ENCODE results near the gene CEACAM5. TPM values are rescaled to one million over a fixed set of nuclear protein-coding genes. Genes with fewer than 3 reads are reported as not detected.

The CEACAM5 gene
- total and polyA plus RNA-seq, 4 donors = 0.02 TPM; not detected in 3

DNA sequence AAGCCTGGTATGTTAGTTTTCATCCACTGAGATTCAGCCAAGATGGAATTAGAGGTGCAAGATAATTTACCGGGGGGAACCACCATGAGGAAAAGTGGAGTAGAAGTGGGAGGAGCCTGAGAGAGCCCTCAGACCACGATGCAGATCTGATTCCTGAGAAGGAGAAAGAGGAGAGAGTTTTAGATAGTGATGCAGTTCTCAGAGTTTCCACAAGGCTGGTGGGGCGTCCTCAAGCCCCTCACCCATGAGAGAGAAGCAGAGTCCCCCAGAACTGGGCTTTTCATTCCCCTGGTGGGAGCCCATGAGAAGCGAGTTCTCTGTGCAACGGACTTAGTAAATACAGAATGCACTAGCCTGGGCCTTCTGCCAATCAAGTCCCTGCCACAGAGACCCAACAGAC lies 18.1 kb downstream of the CEACAM5 start:
- H3K36me3 ChIP-seq (ENCODE audit: control insufficient read depth in 4 of 4, insufficient read depth in 3 of 4, low read depth in 1 of 4, low read length in 3 of 4) = no peaks in the 10 kb centered on the region
- H3K9ac ChIP-seq (ENCODE audit: low read depth in 1 of 2, low read length in 2 of 2) = no peak overlapping the region
- TF ChIP-seq, protein P1, sequence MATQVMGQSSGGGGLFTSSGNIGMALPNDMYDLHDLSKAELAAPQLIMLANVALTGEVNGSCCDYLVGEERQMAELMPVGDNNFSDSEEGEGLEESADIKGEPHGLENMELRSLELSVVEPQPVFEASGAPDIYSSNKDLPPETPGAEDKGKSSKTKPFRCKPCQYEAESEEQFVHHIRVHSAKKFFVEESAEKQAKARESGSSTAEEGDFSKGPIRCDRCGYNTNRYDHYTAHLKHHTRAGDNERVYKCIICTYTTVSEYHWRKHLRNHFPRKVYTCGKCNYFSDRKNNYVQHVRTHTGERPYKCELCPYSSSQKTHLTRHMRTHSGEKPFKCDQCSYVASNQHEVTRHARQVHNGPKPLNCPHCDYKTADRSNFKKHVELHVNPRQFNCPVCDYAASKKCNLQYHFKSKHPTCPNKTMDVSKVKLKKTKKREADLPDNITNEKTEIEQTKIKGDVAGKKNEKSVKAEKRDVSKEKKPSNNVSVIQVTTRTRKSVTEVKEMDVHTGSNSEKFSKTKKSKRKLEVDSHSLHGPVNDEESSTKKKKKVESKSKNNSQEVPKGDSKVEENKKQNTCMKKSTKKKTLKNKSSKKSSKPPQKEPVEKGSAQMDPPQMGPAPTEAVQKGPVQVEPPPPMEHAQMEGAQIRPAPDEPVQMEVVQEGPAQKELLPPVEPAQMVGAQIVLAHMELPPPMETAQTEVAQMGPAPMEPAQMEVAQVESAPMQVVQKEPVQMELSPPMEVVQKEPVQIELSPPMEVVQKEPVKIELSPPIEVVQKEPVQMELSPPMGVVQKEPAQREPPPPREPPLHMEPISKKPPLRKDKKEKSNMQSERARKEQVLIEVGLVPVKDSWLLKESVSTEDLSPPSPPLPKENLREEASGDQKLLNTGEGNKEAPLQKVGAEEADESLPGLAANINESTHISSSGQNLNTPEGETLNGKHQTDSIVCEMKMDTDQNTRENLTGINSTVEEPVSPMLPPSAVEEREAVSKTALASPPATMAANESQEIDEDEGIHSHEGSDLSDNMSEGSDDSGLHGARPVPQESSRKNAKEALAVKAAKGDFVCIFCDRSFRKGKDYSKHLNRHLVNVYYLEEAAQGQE (IDR thresholded peaks at IDR 0.05) = no peak
- TF ChIP-seq HNF4G (IDR thresholded peaks at IDR 0.05) (no peak), RAD21 (IDR thresholded peaks at IDR 0.05) (no peak), JUND (IDR thresholded peaks at IDR 0.05) (no peak), RXRA (IDR thresholded peaks at IDR 0.05) (no peak), TAF1 (conservative IDR thresholded peaks at IDR 0.05) (no peak)
- TF ChIP-seq, protein P2, sequence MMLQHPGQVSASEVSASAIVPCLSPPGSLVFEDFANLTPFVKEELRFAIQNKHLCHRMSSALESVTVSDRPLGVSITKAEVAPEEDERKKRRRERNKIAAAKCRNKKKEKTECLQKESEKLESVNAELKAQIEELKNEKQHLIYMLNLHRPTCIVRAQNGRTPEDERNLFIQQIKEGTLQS (IDR thresholded peaks at IDR 0.05) = no peak
- no peaks in the 10 kb centered on the region for H3K4me1 ChIP-seq (ENCODE audit: control insufficient read depth in 4 of 4, insufficient read depth in 4 of 4, low read length in 3 of 4)
- no peak overlapping the region for H3K27ac ChIP-seq (ENCODE audit: low read depth in 1 of 2, low read length in 2 of 2)
- H3K4me3 ChIP-seq (ENCODE audit: low read depth in 1 of 3, low read length in 3 of 3) = no peak overlapping the region
- no peaks in the 10 kb centered on the region for H3K9me3 ChIP-seq (ENCODE audit: control insufficient read depth in 4 of 4, low read length in 3 of 4)
- no peak for DNase-seq (ENCODE audit: low spot score)
- WGBS = 30% methylated on average over 5 of the region's 5 CpGs
- peaks cover 0 to 9% (median 1%) of the 10 kb centered on the region in 4 donors for H3K27me3 ChIP-seq (ENCODE audit: control insufficient read depth in 4 of 4, insufficient read depth in 4 of 4, low read length in 3 of 4)

DNA sequence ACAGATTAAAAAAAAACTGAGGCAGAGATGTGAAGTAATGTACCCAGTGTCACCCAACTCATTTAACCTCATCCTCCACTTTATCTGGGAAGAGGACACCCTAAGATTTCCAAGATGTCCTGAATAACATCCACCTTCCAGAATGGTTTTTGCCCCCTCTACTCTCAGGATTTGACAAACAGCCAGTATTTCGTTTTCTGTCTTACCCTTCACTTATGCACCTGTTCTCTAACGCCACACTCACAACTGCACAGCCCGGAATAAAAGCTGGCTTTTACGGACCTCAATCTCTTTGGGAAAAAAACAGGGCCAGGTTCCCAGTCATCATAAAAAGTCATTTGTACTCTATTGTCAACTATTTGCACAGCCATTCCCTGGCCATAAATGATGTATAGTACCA lies 25.7 kb downstream of the CEACAM5 start:
- no peaks in the 10 kb centered on the region for H3K9me3 ChIP-seq (ENCODE audit: control insufficient read depth in 4 of 4, low read length in 3 of 4)
- H3K27me3 ChIP-seq (ENCODE audit: control insufficient read depth in 4 of 4, insufficient read depth in 4 of 4, low read length in 3 of 4) = peaks cover 0 to 10% (median 2%) of the 10 kb centered on the region in 4 donors
- no peaks in the 10 kb centered on the region for H3K4me1 ChIP-seq (ENCODE audit: control insufficient read depth in 4 of 4, insufficient read depth in 4 of 4, low read length in 3 of 4)
- no peak overlapping the region for H3K27ac ChIP-seq (ENCODE audit: low read depth in 1 of 2, low read length in 2 of 2)
- no peak overlapping the region for H3K4me3 ChIP-seq (ENCODE audit: low read depth in 1 of 3, low read length in 3 of 3)
- H3K9ac ChIP-seq (ENCODE audit: low read depth in 1 of 2, low read length in 2 of 2) = no peak overlapping the region
- TF ChIP-seq HNF4G (IDR thresholded peaks at IDR 0.05) (no peak), FOXA1 (IDR thresholded peaks at IDR 0.05) (no peak), FOXA2 (IDR thresholded peaks at IDR 0.05) (no peak), GABPA (IDR thresholded peaks at IDR 0.05 in 1 of 2, conservative IDR thresholded peaks at IDR 0.05 in 1 of 2) (no peak), HNF4A (conservative IDR thresholded peaks at IDR 0.05) (no peak), RXRA (IDR thresholded peaks at IDR 0.05) (no peak), EGR1 (IDR thresholded peaks at IDR 0.05; ENCODE audit: low read depth in 2 of 2) (no peak), JUND (IDR thresholded peaks at IDR 0.05) (no peak), YY1 (IDR thresholded peaks at IDR 0.05) (no peak), SP1 (IDR thresholded peaks at IDR 0.05) (no peak), NR2F2 (IDR thresholded peaks at IDR 0.05) (no peak), RAD21 (IDR thresholded peaks at IDR 0.05) (no peak)
- TF ChIP-seq, protein P2 (IDR thresholded peaks at IDR 0.05) = no peak
- TF ChIP-seq, protein P1 (IDR thresholded peaks at IDR 0.05) = no peak
- TF ChIP-seq, protein P3, sequence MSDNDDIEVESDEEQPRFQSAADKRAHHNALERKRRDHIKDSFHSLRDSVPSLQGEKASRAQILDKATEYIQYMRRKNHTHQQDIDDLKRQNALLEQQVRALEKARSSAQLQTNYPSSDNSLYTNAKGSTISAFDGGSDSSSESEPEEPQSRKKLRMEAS (IDR thresholded peaks at IDR 0.05) = no peak
- TF ChIP-seq, protein P4, sequence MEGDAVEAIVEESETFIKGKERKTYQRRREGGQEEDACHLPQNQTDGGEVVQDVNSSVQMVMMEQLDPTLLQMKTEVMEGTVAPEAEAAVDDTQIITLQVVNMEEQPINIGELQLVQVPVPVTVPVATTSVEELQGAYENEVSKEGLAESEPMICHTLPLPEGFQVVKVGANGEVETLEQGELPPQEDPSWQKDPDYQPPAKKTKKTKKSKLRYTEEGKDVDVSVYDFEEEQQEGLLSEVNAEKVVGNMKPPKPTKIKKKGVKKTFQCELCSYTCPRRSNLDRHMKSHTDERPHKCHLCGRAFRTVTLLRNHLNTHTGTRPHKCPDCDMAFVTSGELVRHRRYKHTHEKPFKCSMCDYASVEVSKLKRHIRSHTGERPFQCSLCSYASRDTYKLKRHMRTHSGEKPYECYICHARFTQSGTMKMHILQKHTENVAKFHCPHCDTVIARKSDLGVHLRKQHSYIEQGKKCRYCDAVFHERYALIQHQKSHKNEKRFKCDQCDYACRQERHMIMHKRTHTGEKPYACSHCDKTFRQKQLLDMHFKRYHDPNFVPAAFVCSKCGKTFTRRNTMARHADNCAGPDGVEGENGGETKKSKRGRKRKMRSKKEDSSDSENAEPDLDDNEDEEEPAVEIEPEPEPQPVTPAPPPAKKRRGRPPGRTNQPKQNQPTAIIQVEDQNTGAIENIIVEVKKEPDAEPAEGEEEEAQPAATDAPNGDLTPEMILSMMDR (IDR thresholded peaks at IDR 0.05; ENCODE audit: low read depth, low read length, missing input control) = no peak
- TF ChIP-seq, protein P5, sequence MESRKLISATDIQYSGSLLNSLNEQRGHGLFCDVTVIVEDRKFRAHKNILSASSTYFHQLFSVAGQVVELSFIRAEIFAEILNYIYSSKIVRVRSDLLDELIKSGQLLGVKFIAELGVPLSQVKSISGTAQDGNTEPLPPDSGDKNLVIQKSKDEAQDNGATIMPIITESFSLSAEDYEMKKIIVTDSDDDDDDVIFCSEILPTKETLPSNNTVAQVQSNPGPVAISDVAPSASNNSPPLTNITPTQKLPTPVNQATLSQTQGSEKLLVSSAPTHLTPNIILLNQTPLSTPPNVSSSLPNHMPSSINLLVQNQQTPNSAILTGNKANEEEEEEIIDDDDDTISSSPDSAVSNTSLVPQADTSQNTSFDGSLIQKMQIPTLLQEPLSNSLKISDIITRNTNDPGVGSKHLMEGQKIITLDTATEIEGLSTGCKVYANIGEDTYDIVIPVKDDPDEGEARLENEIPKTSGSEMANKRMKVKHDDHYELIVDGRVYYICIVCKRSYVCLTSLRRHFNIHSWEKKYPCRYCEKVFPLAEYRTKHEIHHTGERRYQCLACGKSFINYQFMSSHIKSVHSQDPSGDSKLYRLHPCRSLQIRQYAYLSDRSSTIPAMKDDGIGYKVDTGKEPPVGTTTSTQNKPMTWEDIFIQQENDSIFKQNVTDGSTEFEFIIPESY (IDR thresholded peaks at IDR 0.05) = no peak
- WGBS = 65% methylated on average over 4 of the region's 4 CpGs
- no peak for DNase-seq (ENCODE audit: low spot score)
- no peaks in the 10 kb centered on the region for H3K36me3 ChIP-seq (ENCODE audit: control insufficient read depth in 4 of 4, insufficient read depth in 3 of 4, low read depth in 1 of 4, low read length in 3 of 4)
